ENCODE results near the gene PRSS8. TPM values are rescaled to one million over a fixed set of nuclear protein-coding genes. Genes with fewer than 3 reads are reported as not detected.
A peak's percentile ranks its signal among the peaks of the same experiment; 100 is the strongest.

PRSS8 gene
- total RNA-seq, 1 experiment from 2014 or later, result 108 TPM

DNA sequence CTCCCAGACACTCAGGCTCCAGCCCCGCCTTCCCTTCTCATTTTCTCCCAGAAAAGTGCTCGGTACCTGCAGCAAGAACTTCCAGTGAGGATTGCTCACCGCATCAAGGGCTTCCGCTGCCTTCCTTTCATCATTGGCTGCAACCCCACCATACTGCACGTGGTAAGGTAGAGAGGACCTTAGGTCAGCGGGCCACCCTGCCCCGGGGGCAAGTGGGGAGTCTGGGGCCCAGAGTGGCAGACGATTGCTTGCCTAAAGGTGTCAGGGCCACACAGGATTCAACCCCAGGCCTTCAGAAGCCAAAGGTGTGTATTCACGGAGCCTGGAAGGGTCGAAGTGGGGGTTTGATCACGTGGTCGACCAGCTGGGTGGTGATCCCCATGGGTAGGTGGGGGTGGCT is 25.9 kb downstream of the PRSS8 start:
- Mint-ChIP-seq H3K27me3 (ENCODE audit: unreplicated experiment) (no peaks in the 10 kb centered on the region), H3K9me3 (ENCODE audit: low read depth, unreplicated experiment) (no peaks in the 10 kb centered on the region), H3K36me3 (ENCODE audit: insufficient read depth, unreplicated experiment) (peaks cover 55% of the 10 kb centered on the region), H3K4me3 (ENCODE audit: low read depth, unreplicated experiment) (peak overlapping the region; percentile 64), H3K4me1 (ENCODE audit: low read depth, unreplicated experiment) (peaks cover 42% of the 10 kb centered on the region), H3K27ac (ENCODE audit: unreplicated experiment) (peak overlapping the region; percentile 74)
- CTCF ChIA-PET, result no interaction called here
- TF ChIP-seq, protein P1, sequence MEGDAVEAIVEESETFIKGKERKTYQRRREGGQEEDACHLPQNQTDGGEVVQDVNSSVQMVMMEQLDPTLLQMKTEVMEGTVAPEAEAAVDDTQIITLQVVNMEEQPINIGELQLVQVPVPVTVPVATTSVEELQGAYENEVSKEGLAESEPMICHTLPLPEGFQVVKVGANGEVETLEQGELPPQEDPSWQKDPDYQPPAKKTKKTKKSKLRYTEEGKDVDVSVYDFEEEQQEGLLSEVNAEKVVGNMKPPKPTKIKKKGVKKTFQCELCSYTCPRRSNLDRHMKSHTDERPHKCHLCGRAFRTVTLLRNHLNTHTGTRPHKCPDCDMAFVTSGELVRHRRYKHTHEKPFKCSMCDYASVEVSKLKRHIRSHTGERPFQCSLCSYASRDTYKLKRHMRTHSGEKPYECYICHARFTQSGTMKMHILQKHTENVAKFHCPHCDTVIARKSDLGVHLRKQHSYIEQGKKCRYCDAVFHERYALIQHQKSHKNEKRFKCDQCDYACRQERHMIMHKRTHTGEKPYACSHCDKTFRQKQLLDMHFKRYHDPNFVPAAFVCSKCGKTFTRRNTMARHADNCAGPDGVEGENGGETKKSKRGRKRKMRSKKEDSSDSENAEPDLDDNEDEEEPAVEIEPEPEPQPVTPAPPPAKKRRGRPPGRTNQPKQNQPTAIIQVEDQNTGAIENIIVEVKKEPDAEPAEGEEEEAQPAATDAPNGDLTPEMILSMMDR (IDR thresholded peaks at IDR 0.05; ENCODE audit: unreplicated experiment), result no peak
- no TSS peak for BruUV-seq (replicated peaks)
- intact Hi-C loops (cut with micrococcal nuclease; ENCODE audit: unreplicated experiment), result loop anchor here (5.0 kb wide), 1 partner anchor 38 kb away; no protein-coding TSS in a partner anchor
- no peak for DNase-seq

DNA sequence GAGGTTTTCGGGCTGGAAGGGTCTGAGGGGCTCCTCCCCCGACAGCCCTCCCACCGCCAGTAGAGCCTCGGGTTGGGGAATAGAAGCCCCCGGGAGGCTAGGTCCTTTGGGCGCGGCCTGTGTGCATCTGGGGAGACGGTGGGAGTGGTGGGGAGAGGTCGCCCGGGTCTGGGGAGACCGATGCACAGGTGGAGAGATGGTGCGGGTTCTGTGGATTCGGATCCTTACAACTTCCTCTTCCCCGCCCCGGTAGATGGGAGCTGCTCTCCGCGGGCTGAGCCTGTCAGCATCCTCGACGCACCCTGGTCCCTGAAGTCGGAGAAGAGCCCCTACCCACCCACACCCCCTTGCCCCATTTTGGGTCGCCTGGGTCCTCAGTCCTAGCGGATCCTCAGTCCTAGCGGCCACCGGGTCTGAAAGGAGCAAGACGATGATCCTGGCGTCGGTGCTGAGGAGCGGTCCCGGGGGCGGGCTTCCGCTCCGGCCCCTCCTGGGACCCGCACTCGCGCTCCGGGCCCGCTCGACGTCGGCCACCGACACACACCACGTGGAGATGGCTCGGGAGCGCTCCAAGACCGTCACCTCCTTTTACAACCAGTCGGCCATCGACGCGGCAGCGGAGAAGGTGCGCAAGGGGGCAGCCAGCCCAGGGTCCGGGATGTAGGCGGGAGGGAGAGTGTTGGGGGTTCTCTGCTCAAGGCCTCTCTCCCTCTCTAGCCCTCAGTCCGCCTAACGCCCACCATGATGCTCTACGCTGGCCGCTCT is 26.6 kb downstream of the PRSS8 start:
- Mint-ChIP-seq H3K36me3 (ENCODE audit: insufficient read depth, unreplicated experiment) (peaks cover 49% of the 10 kb centered on the region), H3K27me3 (ENCODE audit: unreplicated experiment) (no peaks in the 10 kb centered on the region), H3K4me1 (ENCODE audit: low read depth, unreplicated experiment) (peaks cover 38% of the 10 kb centered on the region), H3K9me3 (ENCODE audit: low read depth, unreplicated experiment) (no peaks in the 10 kb centered on the region), H3K4me3 (ENCODE audit: low read depth, unreplicated experiment) (peak overlapping the region; percentile 64), H3K27ac (ENCODE audit: unreplicated experiment) (peak overlapping the region; percentile 74)
- TF ChIP-seq, protein P1 (IDR thresholded peaks at IDR 0.05; ENCODE audit: unreplicated experiment), result no peak
- no peak for DNase-seq
- TSS peak; percentile 46 for BruUV-seq (replicated peaks)
- CTCF ChIA-PET, result no interaction called here
- intact Hi-C loops (cut with micrococcal nuclease; ENCODE audit: unreplicated experiment), result loop anchor here (5.0 kb wide), 1 partner anchor 38 kb away; no protein-coding TSS in a partner anchor

DNA sequence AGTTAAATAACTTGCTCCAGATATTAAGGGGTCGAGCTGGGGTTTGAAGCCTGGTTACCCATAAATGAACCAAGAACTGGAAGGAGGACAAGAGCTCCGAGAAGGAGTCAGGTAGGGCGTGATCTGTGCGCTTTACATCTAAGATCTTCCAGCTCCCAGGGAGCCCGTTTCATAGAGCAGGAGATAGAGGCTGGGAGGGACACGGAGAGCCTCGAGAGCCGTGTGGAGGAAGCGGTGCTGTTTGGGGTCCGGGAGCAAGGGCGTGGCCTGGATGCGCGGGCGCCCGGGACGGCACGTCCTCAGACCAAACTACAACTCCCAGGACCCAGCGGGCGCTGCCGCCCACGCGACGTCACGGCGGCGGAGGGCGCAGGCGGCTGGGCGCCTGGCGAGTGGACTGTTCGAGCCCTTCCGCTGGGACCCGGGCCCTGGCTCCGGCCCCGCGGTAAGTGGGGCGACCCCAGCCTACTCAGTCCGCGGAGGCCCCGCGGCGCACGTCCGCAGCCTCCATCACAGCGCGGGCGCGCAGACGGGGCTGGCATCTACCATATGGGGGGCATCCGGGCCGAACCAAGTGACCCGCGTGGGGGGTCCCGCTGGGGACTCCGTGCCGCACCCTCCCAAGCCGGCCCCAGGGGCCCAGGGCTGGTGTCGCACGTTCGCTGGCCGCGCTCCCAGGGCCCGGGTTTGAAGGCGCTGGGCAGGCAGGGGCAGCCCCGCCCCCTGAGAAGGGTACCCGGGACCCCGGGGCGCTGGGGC is 27.3 kb downstream of the PRSS8 start, which contains the start of gene BCKDK:
TSS of gene BCKDK (plus strand) at position 352 of the 759 bp plus-strand sequence. CDS start 838 bp downstream, outside the sequence.
- Mint-ChIP-seq H3K36me3 (ENCODE audit: insufficient read depth, unreplicated experiment) (peaks cover 41% of the 10 kb centered on the region), H3K27me3 (ENCODE audit: unreplicated experiment) (no peaks in the 10 kb centered on the region), H3K4me3 (ENCODE audit: low read depth, unreplicated experiment) (peak within 1 kb of the TSS; percentile 64), H3K9me3 (ENCODE audit: low read depth, unreplicated experiment) (no peaks in the 10 kb centered on the region), H3K27ac (ENCODE audit: unreplicated experiment) (peak within 1 kb of the TSS; percentile 74), H3K4me1 (ENCODE audit: low read depth, unreplicated experiment) (peaks cover 31% of the 10 kb centered on the region)
- CTCF ChIA-PET, result no interaction called here
- intact Hi-C loops (cut with micrococcal nuclease; ENCODE audit: unreplicated experiment), result loop anchor here (5.0 kb wide), 1 partner anchor 39 kb away; no protein-coding TSS in a partner anchor
- TF ChIP-seq, protein P1 (IDR thresholded peaks at IDR 0.05; ENCODE audit: unreplicated experiment), result no peak
- BruUV-seq (replicated peaks), result no TSS peak
- DNase-seq, result peak; percentile 76

DNA sequence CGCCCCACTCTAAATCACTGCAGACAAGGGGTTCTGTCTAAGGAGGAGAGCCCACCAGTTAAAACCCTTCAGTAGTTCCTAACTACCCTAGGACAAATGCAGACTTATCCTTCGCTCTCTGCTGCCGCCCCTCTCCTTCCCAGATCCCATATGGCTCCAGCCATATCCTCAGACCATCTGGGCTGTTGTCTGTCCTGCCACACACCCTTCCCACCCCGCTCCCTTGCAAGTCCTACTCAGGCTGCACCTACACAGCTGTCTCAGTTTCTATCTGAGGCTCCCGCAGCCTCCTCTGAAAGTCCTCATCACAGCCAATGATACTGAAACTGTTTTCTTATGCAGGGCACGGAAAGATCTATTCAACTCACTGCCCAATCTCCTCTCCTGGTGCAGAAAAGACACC is 28.1 kb downstream of the PRSS8 start:
- BruUV-seq (replicated peaks), result no TSS peak
- Mint-ChIP-seq H3K4me1 (ENCODE audit: low read depth, unreplicated experiment) (peaks cover 27% of the 10 kb centered on the region), H3K27me3 (ENCODE audit: unreplicated experiment) (no peaks in the 10 kb centered on the region), H3K9me3 (ENCODE audit: low read depth, unreplicated experiment) (no peaks in the 10 kb centered on the region), H3K4me3 (ENCODE audit: low read depth, unreplicated experiment) (peak overlapping the region; percentile 64), H3K36me3 (ENCODE audit: insufficient read depth, unreplicated experiment) (peaks cover 35% of the 10 kb centered on the region), H3K27ac (ENCODE audit: unreplicated experiment) (no peak overlapping the region)
- intact Hi-C loops (cut with micrococcal nuclease; ENCODE audit: unreplicated experiment), result loop anchor here (5.0 kb wide), 1 partner anchor 40 kb away; no protein-coding TSS in a partner anchor
- TF ChIP-seq, protein P1 (IDR thresholded peaks at IDR 0.05; ENCODE audit: unreplicated experiment), result no peak
- no peak for DNase-seq
- CTCF ChIA-PET, result no interaction called here
